CD4-positive, alpha-beta T cell treated with Interleukin-17A for 4 hours (primary cell): ENCODE results near the gene UBE2G2.
A peak's percentile ranks its signal among the peaks of the same experiment; 100 is the strongest.

Experiments
- DNase-seq: peaks from one replicate; pipeline ENCODE4 v3.0.0-alpha.2; 2020; ENCODE audit warnings: mixed read lengths

Gene UBE2G2

GRCh38 chr21:44742418-44743153 is 59.0 kb downstream of the UBE2G2 start:
- peak; percentile 17 for DNase-seq

DNA sequence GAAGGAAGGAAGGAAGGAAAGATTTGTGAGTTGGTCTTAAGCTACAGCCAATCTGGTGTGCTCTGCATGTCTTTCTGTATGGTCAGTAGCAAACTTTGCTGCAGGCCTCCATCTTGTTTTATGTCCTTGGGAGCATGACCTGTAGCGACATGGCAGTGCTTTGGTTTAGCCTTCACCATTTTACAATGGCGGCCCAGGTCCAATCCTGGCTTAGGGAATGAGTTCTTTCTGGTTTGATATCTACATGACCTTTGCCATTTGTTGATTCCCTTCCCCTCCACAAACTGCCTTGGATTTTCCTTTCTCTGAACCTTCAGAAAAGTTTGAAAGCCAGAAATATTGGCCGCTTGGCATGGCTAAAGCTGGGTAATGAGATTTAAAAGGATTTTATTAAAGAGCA is 59.7 kb downstream of the UBE2G2 start:
- DNase-seq: no peak

DNA sequence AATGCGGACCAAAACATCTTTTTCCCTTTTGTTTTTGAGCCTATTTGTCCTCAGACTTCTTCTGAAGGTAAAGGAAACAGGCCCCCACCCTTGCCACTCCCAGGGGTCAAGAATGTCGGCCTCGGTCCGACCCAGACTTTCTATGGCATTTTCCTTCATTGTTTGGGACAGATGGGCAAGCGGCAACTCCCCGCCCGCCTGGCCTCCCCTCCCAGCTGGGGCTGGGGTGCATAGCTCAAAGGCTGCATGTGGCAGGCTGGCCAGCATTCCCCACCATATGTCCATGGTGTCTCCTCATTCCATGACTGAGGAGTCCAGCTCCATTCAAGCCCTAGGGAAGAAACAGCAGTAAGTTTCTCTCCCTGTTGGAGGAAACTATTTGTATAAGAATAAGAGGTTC is 60.9 kb downstream of the UBE2G2 start:
- DNase-seq: no peak

GRCh38 chr21:44739316-44739715 is 62.3 kb downstream of the UBE2G2 start:
- DNase-seq: no peak

GRCh38 chr21:44738621-44739020 is 63.0 kb downstream of the UBE2G2 start:
- DNase-seq: no peak

GRCh38 chr21:44737706-44738354 is 63.8 kb downstream of the UBE2G2 start:
- no peak for DNase-seq

- DNase-seq: no peak
Observed at GRCh38 chr21:44736291-44737004, 65.2 kb downstream of the UBE2G2 start.

- no peak for DNase-seq
Observed at GRCh38 chr21:44735821-44736220, 65.8 kb downstream of the UBE2G2 start.

- no peak for DNase-seq
Observed at GRCh38 chr21:44734841-44735240, 66.8 kb downstream of the UBE2G2 start.

- no peak for DNase-seq
Observed at GRCh38 chr21:44734026-44734745, 67.4 kb downstream of the UBE2G2 start.

- DNase-seq: no peak
Observed at GRCh38 chr21:44732956-44733355, 68.7 kb downstream of the UBE2G2 start.

- DNase-seq: no peak
Observed at GRCh38 chr21:44732263-44732662, 69.4 kb downstream of the UBE2G2 start.

DNA sequence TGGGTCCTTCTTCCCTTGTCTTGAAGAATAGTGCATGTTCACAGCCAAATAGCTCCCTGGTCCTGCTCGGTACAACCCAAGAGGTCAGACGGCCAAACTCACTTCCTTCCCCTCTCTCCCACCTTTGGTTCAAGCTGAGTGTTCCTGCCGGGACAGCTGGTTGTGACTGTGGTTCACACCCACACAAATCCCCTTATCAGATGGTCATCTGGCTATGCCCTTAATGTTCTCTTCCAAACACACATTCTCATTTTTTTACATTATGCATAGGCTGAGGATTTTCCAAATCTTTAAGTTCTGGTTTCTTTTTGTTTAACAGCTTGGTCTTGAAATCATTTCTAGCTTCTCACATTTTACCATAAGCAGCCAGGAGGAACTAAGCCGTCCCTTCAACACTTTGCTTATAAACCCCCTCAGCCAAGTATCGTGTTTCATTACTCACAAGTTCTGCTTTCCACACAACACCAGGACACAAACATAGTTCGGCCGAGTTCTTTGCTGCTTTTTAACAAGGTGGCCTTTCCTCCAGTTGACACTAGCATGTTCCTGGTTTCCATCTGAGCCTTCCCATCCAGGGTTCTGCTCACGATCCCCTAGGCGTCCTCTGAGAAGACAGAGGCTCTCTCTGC is 70.6 kb downstream of the UBE2G2 start:
- DNase-seq: no peak

DNA sequence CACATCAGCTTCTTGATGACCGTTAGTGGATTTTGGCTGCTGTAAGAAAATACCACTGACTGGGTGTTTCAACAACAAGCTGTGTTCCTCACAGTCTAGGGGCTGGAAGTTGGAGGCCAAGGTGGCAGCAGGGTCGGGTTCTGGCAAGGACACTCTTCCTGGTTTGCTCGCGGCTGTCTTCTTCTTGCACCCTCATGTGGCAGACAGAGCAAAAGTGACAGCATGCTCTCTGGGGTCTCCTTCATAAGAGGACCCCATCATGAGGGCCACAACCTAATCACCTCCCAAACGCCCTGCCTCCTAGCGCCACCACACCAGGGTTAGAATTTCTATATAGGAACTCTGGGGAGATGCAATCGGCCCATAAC is 71.6 kb downstream of the UBE2G2 start:
- no peak for DNase-seq

GRCh38 chr21:44729336-44730027 is 72.1 kb downstream of the UBE2G2 start:
- no peak for DNase-seq

- no peak for DNase-seq
Observed at GRCh38 chr21:44728716-44729115, 72.9 kb downstream of the UBE2G2 start.

- DNase-seq: no peak
Observed at GRCh38 chr21:44727757-44728156, 73.9 kb downstream of the UBE2G2 start.

- DNase-seq: no peak
Observed at GRCh38 chr21:44727321-44727720, 74.3 kb downstream of the UBE2G2 start.

GRCh38 chr21:44726826-44727225 is 74.8 kb downstream of the UBE2G2 start:
- DNase-seq: no peak

GRCh38 chr21:44724926-44725325 is 76.7 kb downstream of the UBE2G2 start:
- no peak for DNase-seq

- no peak for DNase-seq
Observed at GRCh38 chr21:44724196-44724595, 77.4 kb downstream of the UBE2G2 start.
